ENCODE measurements around the gene PEF1.

The PEF1 gene

GRCh38 chr1:31581821-31582810 is 62.6 kb downstream of the PEF1 start:
- no peak for DNase-seq

GRCh38 chr1:31580891-31581603 is 63.6 kb downstream of the PEF1 start:
- no peak for DNase-seq

GRCh38 chr1:31580513-31580870 is 64.2 kb downstream of the PEF1 start:
- no peak for DNase-seq

All from hematopoietic multipotent progenitor cell treated with erythropoietin and hydrocortisone succinate and interleukin-3 and kit ligand, for 6 days (in vitro differentiated cells).